Stimulated activated naive B cell treated with anti-CD40 and anti-IgM and Interleukin-4, amounts not matched to agents 10 μg/mL and 1 μg/mL and 100 μg/mL, for 72 hours (primary cell): Measurements from ENCODE around the gene TBXAS1.

Experiments
- ATAC-seq, 2 donors: fragments of 150-1000 bp; cut with Tn5 transposase; replicated peaks; 2 replicates each; pipeline ENCODE4 v1.10.0; 2021; ENCODE audit warnings: moderate library complexity in 1 of 2
- DNase-seq: peaks from one replicate; pipeline ENCODE4 v3.0.0; 2021
- H3K27ac Mint-ChIP-seq: one replicate; pipeline ENCODE4 v1.8.0; 2022; ENCODE audit warnings: mild to moderate bottlenecking, mixed read lengths
- H3K27me3 Mint-ChIP-seq, 2 donors: one replicate each; pipeline ENCODE4 v1.8.0; 2022; ENCODE audit warnings: mixed read lengths in 2 of 2
- H3K36me3 Mint-ChIP-seq, 2 donors: one replicate each; pipeline ENCODE4 v1.8.0; 2022; ENCODE audit warnings: mixed read lengths in 2 of 2, mild to moderate bottlenecking in 1 of 2
- H3K4me1 Mint-ChIP-seq, 2 donors: one replicate each; pipeline ENCODE4 v1.8.0; 2022; ENCODE audit warnings: mixed read lengths in 2 of 2, mild to moderate bottlenecking in 1 of 2
- H3K4me3 Mint-ChIP-seq, 2 donors: one replicate each; pipeline ENCODE4 v1.8.0; 2022; ENCODE audit warnings: mild to moderate bottlenecking in 2 of 2, mixed read lengths in 2 of 2, moderate library complexity in 1 of 2
- H3K9me3 Mint-ChIP-seq, 2 donors: one replicate each; pipeline ENCODE4 v1.8.0; 2022; ENCODE audit warnings: mixed read lengths in 2 of 2, mild to moderate bottlenecking in 1 of 2

TBXAS1 gene

DNA sequence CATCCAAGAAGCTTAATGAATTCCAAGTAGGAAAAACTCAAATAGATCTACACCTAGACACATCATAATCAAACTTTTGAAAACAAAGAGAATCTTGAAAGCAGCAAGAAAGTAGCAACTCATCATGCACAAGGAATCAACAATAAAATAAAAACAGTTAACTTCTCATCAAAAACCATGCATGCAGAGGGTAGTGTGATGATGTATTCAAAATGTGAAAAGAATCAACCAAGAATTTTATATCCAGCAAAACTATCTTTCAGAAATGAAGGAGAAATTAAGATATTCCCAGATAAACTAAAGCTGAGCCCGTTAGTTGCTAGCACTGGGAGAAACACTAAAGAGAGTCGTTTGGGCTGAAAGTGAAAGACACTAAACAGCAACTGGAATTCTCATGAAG lies 238.0 kb downstream of the TBXAS1 start:
- no peak overlapping the region for H3K4me3 Mint-ChIP-seq
- ATAC-seq (no peak), DNase-seq (no peak)
- no peak overlapping the region for H3K27ac Mint-ChIP-seq
- peaks cover 0 to 8% of the 10 kb centered on the region in 2 donors for H3K27me3 Mint-ChIP-seq
- peaks cover 17 to 32% of the 10 kb centered on the region in 2 donors for H3K9me3 Mint-ChIP-seq
- peaks cover 6 to 22% of the 10 kb centered on the region in 2 donors for H3K36me3 Mint-ChIP-seq
- peaks cover 0 to 2% of the 10 kb centered on the region in 2 donors for H3K4me1 Mint-ChIP-seq

DNA sequence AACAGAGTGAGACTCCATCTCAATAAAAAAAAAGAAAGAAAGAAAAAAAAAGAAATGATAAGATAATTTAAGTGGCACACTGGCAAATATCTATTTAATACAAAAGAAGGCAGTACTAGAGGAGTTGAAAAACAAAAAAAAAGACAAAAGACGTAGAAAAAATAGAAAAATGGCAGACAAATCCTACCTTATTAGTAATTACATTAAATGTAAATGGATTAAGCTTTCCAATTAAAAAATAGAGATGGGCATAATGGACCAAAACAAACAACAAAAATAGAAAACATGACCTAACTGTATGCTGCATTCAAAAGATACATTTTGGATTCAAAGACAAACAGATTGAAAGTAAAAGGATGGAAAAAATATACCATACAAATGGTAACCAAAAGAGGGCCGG lies 239.0 kb downstream of the TBXAS1 start:
- ATAC-seq (no peak), DNase-seq (no peak)
- Mint-ChIP-seq H3K4me1 (peaks cover 0 to 2% of the 10 kb centered on the region in 2 donors), H3K27me3 (peaks cover 0 to 12% of the 10 kb centered on the region in 2 donors), H3K36me3 (peaks cover 6 to 22% of the 10 kb centered on the region in 2 donors), H3K9me3 (peaks cover 17 to 32% of the 10 kb centered on the region in 2 donors), H3K27ac (no peak overlapping the region), H3K4me3 (no peak overlapping the region)

DNA sequence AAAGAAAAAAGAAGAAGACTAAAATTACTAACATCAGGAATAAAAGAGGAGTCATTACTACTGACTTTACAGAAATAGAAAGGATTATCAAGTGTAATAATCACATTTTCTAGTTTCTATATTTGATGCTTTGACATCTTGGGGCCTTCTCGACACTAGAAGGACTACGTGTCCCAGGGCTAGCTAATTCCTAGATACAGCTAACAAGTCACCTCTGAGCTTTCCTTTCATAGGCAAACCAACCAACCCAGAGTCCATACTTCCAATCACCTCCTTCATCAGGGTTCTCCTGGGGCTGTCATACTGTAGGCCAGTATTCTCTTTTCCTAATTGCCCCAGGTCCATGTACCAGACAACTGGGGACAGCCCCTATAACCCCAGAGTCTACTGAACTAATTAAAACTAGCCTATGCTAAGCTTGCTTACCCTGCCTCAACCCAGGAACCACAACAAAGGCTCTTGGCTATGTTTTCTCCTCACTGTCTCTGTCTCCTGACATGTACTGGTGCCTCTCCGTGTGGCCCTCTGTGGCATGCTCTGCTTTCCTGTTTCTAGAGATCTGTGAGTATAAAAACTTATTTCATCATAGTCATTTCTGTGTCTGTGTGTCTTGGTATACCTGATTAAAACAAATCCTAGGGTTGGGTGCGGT lies 240.4 kb downstream of the TBXAS1 start:
- H3K27me3 Mint-ChIP-seq, result peaks cover 0 to 12% of the 10 kb centered on the region in 2 donors
- no peaks in the 10 kb centered on the region for H3K4me1 Mint-ChIP-seq
- H3K9me3 Mint-ChIP-seq, result peaks cover 17 to 32% of the 10 kb centered on the region in 2 donors
- no peak for DNase-seq
- no peak overlapping the region for H3K27ac Mint-ChIP-seq
- peaks cover 6 to 22% of the 10 kb centered on the region in 2 donors for H3K36me3 Mint-ChIP-seq
- no peak overlapping the region for H3K4me3 Mint-ChIP-seq
- ATAC-seq, result no peak
